Ramos (cell line): ENCODE measurements around the gene APOBEC2.

ENCODE experiments used
- in situ Hi-C: fragments of 300-500 bp; cut with MboI; formaldehyde crosslinking; loops from one replicate; pipeline ENCODE4 v1.14.3; 2022; ENCODE audit warnings: low sequenced_read_pairs; ENCODE audit not compliant: unreplicated experiment

The APOBEC2 gene

GRCh38 chr6:41078101-41078500, 25.1 kb downstream of the APOBEC2 start:
- in situ Hi-C loops, result loop anchor here (25.0 kb wide), 1 partner anchor 234 kb away; no protein-coding TSS in a partner anchor

GRCh38 chr6:41079080-41079479, 26.1 kb downstream of the APOBEC2 start:
- in situ Hi-C loops, result loop anchor here (25.0 kb wide), 1 partner anchor 233 kb away; no protein-coding TSS in a partner anchor

- in situ Hi-C loops, result loop anchor here (25.0 kb wide), 1 partner anchor 232 kb away; no protein-coding TSS in a partner anchor
These were observed 27.6 kb downstream of the APOBEC2 start for GRCh38 chr6:41080621-41081020.

GRCh38 chr6:41083072-41083471, 30.1 kb downstream of the APOBEC2 start:
- in situ Hi-C loops, result loop anchor here (25.0 kb wide), 1 partner anchor 229 kb away; no protein-coding TSS in a partner anchor

DNA sequence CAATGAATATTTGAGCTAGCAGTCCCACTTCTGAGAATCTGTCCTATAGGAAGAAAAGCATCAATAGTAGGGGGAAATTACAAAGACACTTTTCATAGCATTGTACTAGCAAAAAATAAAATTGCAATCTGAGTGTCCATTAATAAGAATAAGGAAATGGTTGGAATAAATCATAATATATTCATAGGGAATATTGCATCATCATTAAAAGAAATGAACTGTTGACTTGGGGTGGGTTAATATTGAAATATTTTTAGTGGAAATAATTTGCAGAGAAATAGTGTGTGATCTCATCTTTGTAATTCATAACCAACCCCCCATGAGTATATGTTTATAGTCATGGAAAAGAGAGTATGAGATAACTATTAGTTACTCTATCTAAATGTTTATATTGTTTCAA, 32.2 kb downstream of the APOBEC2 start:
- in situ Hi-C loops, result loop anchor here (25.0 kb wide), 1 partner anchor 227 kb away; no protein-coding TSS in a partner anchor

- in situ Hi-C loops, result loop anchor here (25.0 kb wide), 1 partner anchor 224 kb away; no protein-coding TSS in a partner anchor
These were observed 35.4 kb downstream of the APOBEC2 start for GRCh38 chr6:41088451-41088850.

DNA sequence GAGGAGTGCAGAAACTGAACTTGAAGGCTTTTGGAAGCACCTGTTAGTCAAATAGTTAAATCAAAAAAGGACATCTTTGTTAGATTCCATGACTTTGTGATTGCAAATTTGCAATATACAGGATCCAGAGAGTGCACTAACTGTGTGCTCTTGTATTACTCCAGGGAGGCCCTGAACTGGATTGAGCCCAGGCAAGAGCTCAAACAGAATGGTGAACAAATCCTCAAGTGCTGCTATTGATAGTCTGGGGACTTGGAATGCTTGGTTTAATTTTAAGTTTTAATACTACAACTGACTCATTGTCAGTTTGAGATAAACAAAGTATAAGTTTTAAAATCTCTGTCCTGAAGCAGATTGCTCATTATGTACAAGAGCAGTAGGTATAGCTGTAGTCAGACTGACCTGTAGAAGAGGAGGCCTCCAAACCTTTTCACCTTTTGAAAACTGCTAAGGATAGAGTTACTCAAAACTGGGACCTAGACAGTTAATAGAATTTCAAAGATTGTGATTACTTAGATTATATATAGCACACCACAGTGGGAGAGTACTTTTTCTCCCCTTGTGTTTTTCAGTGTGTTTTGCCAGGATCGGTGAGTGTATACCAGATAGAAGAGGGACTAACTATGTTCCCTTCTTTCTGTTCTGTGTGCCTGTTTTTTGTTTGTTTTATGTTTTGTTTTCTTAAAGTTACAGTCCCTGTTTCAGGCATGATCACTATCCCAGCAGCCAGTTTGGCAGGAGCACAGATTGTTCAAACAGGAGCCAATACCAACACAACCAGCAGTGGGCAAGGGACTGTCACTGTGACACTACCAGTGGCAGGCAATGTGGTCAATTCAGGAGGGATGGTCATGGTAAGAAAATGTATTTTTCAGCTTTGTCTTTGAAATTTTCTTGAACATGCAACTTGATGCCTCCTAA, 38.1 kb downstream of the APOBEC2 start:
- in situ Hi-C loops, result loop anchor here (25.0 kb wide), 1 partner anchor 221 kb away; no protein-coding TSS in a partner anchor

DNA sequence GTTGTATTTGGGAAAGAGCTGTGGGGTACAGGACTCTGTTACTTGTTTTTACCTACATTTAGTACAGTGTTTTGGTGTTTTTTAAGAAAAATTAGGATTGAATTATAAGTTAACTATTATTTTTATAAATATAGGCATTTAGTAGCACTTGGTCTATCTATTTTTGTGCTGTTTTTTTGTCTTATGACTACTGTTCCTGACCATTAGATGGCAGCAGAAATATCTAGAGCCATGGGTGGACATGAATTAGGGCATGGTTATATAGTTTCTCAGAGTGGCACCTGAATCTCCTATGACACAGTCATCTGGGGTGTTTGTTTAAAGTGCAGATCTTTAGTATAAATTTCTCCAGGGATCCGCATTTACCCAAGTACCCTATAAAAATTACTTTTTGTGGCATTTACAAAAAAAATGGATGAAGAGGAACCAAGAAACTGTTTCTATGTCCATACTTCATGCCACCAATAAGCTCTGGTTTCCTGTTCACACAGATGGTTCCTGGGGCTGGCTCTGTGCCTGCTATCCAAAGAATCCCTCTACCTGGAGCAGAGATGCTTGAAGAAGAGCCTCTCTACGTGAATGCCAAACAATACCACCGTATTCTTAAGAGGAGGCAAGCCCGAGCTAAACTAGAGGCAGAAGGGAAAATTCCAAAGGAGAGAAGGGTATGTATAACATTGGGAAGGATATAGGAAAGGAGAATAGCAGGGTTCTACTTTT, 39.6 kb downstream of the APOBEC2 start:
- in situ Hi-C loops, result loop anchor here (25.0 kb wide), 1 partner anchor 220 kb away; no protein-coding TSS in a partner anchor

DNA sequence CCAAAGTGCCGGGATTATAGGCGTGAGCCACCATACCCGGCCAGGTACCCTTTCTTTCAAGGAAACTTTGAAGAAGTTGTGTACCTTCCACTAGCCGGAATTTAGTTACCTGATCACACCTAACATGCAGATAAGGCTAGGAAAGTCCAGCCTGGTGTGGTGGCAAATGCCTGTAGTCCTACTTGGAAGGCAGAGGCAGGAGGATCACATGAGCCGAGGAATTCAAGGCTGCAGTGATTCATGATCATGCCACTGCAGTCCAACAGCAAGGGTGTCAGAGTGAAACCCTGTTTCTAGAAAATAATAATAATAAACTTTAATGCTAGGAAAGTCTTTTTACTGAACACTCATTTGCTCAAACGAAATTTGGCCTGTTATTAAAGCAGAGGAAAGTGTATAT, 40.7 kb downstream of the APOBEC2 start:
- in situ Hi-C loops, result loop anchor here (25.0 kb wide), 1 partner anchor 219 kb away; no protein-coding TSS in a partner anchor

GRCh38 chr6:41097467-41098090, 44.6 kb downstream of the APOBEC2 start:
- in situ Hi-C loops, result loop anchor here (25.0 kb wide), 1 partner anchor 215 kb away; no protein-coding TSS in a partner anchor

DNA sequence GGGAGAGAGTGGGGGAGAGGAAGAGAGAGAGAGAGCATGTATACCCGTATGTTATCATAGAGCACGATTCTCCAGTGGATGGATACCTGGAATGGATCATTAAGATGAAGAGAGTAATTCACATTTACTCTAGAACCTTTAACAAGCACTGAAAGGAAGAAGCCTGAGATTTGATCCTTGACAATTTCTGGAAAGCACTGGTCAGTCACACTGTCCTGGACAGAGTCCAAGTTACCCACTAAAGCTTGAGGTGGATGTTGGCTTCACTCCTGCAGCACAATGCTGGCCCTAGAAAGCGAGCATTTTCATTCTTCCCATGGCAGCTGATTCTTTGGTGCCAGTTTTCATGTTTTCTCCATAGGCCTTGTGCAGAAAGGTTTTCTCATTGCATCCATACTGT, 45.4 kb downstream of the APOBEC2 start:
- in situ Hi-C loops, result loop anchor here (25.0 kb wide), 1 partner anchor 214 kb away; no protein-coding TSS in a partner anchor

- in situ Hi-C loops, result no loop called here
These were observed 47.9 kb downstream of the APOBEC2 start for GRCh38 chr6:41100871-41101287.

DNA sequence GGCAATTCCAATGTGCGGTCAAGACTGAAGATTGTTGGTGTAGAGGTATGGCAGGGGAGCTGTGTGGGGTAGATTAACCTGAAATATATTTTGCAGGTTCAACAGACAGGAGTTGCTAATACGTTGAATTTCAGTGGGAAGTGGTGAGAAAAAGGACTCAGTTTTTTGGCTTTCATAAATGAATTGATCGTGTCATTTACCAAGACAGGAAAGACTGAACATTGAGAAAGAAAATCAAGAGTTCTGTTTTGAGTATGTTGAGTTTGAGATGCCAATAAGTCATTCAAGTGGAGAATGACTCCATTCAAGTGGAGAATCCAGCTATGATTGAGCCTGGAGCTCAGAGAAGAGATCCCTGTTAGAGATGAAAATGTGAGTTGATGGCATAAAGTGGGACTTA, 50.8 kb downstream of the APOBEC2 start:
- in situ Hi-C loops, result no loop called here

DNA sequence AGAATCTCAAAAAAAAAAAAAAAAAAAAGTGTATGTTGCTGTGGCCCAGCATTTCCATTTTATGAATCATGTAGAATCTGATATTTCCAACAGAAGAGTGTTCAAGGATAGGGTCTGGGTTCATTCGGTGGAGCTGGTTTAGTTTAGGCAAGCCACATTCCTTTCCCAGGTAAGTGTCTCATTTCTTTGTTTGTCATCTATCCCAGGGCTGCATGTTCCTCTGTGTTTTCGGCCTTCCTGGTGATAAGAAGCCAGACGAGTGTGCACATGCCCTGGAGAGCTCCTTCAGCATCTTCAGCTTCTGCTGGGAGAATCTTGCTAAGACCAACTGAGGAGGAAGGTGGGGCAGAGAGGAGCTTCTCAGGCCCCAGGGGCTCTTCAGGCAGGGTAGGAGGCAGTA, 58.0 kb downstream of the APOBEC2 start:
- in situ Hi-C loops, result no loop called here
